OCI-M2 (cell line): Measurements from ENCODE around the gene GSTM5.
"Not testable (repeated sequence)": the region's sequence is repeated elsewhere in the genome, so short reads cannot be mapped to it uniquely, and the experiment has no call there.

Source experiments
- DNase-seq: peaks from one replicate; lab custom pipeline; 2025; ENCODE audit not compliant: unreplicated experiment; lab: John Stamatoyannopoulos, UW

GSTM5 gene

DNA sequence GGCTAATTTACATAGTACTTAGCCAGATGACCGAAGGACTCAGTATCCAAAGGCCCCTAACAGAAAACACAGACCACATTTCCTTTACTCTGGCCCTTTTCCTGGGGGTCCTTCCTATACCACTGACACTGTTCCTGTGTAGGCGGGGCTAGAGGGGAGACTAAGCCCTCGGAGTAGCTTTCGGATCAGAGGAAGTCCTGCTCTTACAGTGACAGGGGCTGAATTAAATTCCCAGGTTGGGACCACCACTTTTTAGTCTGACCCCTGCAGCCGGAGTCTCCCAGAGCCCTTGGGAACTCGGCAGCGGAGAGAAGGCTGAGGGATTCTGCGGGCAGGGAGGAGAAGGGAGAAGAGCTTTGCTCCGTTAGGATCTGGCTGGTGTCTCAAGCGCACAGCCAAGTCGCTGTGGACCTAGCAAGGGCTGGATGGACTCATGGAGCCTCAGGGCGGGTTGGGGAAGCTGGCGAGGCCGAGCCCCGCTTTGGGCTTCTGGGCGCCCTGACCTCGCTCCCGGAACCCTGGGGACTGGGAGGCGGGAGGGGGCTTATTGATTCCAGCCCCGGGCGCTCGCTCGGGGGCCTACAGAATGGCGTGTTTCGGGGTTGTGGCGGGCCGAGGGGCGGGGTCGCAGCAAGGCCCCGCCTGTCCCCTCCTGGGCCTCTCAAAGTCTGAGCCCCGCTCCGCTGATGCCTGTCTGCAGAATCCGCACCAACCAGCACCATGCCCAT, at the start of gene GSTM5:
Gene GSTM5 (plus strand): TSS at position 659 of the 728 bp plus-strand sequence. CDS start 62 bp downstream, at position 721.
- DNase-seq, result not testable (repeated sequence)

DNA sequence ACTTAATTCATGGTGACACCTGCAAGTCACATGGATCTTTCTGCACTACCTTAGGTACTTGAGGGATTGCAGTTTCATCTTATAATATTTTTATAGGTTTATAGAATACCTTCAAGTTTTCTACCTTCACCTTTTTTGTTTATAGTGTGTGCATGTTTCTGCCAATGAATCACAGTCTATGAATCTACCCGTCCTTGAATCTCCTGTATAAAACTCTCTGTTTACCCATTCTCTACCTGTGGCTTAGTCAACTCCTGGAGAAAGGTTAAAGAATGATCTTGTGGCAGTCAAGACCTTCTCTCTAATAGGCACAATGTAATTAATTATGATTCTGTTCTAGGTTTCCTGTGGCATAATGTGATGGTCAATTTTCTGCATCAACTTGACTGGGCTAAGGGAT, 47.4 kb upstream of the GSTM5 start:
- no peak for DNase-seq

DNA sequence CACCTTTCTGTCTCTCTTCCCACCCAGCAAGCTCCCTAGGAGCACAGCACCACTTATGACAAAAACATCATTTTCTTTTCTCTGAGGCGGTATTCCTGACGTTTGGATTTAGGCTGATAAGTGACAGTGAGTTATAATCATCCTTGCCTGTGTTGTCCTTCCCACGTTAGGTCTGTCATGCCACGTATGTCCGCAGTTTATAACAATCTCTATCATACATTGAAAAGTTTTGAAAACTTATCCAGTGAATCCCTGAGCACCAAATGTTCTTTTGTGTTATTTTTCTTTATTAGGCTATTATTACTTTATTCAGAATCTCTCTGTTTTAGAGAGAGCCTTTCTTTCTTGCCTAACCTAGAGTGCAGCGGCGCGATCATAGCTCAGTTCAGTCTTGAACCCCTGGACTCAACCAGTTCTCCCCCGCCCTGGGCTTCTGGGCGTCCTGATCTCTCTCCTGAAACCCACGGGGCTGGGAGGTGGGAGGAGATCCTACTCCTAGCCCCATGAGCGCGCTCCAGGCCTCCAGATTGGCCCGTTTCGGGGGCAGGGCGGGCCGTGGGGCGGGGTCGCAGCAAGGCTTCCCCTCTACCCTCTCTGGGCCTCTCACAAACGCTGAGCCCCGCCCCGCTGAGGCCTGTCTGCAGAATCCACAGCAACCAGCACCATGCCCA, 44.5 kb upstream of the GSTM5 start, which contains the start of gene GSTM2:
Gene GSTM2 (plus strand): TSS at position 606 of the 671 bp plus-strand sequence. CDS start 59 bp downstream, at position 665.
- peak; percentile 21 for DNase-seq

DNA sequence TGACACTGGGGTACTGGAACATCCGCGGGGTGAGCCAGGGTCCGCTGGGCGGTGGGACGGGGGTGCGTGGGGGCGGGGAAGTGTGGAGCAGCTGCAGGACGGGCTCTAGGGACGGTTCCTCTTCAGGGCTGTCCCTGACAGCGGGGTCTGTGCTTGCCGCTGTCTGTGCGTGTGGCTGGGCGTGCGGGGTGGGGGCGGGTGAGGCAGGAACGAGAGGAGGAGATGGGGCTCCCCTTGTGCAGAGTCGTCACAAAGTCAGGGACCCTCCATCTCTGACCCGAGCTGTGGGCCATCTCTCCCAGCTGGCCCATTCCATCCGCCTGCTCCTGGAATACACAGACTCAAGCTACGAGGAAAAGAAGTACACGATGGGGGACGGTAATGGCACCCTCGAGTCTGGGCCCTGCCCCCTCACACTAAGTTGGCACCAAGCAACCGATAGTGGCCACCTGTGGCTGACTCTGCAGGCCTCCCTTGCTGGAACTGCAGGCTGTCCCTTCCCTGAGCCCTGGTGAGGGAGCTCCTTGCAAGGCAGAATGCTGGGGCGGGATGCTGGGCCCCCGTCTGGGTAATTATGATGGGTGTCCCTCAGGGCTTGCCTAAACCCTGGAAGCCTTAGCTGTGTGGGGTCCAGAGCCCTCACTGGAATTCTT, 43.8 kb upstream of the GSTM5 start:
- DNase-seq, result no peak

DNA sequence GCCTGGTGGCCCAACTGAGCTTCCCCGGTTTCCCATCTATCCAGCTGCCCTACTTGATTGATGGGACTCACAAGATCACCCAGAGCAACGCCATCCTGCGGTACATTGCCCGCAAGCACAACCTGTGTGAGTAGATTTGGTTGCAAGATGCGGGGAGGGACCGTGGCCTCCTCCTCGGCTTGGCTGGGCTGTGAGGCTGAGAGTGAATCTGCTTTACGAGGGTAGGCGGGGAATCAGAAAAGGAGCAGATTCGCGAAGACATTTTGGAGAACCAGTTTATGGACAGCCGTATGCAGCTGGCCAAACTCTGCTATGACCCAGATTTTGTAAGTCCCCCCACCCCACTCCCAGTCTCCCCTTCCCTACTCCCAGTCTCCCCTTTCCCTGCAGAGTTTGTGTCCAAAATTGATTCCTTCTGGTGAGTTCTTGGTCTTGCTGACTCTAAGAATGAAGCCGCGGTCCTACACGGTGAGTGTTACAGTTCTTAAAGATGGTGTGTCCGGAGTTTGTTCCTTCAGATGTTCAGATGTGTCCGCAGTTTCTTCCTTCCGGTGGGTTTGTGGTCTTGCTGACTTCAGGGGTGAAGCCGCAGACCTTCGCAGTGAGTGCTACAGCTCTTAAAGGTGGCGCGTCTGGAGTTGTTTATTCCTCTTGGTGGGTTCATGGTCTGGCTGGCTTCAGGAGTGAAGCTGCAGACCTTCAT, 42.7 kb upstream of the GSTM5 start:
- DNase-seq, result no peak

DNA sequence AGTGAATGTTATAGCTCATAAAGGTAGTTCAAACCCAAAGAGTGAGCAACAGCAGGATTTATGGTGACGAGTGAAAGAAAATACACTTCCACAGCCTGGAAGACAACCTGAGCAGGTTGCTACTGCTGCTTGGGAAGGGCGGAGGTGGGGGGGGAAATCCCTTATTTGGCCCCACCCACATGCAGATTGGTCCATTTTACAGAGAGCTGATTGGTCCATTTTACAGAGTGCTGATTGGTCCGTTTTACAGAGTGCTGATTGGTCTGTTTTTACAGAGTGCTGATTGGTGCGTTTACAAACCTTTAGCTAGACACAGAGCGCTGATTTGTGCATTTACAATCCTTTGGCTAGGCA, 42.1 kb upstream of the GSTM5 start:
- DNase-seq, result not testable (repeated sequence)

DNA sequence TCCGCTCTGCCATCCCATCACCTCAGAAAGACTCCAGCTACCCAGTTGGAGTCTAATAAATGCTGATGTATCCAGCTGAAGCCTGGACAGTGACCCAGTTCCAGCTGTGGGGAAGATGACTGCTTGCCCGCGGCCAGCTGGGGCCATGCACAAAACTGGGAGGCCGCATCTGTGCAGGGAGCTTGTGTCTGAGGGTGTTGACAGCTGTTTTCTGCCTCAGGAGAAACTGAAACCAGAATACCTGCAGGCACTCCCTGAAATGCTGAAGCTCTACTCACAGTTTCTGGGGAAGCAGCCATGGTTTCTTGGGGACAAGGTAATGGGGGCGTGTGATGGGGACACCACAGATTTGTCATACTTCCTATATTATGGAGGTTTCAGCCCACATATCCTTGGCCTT, 41.0 kb upstream of the GSTM5 start:
- no peak for DNase-seq

DNA sequence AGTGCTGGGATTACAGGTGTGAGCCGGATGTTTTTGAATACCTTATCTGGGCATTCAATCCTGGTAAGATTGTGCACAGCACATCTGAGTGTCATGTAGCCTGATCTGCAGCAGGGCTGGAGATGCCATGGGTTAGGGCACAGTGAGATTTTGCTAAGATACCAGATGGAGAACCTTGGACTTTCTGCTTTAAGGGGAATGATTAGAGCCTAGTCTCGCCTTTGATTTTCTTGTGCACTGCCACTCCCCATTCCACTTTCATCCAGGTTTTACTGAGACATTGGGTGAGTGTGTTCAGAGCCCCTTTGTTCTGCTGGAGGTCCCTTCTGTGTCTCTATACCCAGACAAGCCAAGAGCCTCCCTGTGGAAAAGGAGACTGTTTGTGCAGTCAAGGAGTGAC, 38.2 kb upstream of the GSTM5 start:
- DNase-seq, result not testable (repeated sequence)

DNA sequence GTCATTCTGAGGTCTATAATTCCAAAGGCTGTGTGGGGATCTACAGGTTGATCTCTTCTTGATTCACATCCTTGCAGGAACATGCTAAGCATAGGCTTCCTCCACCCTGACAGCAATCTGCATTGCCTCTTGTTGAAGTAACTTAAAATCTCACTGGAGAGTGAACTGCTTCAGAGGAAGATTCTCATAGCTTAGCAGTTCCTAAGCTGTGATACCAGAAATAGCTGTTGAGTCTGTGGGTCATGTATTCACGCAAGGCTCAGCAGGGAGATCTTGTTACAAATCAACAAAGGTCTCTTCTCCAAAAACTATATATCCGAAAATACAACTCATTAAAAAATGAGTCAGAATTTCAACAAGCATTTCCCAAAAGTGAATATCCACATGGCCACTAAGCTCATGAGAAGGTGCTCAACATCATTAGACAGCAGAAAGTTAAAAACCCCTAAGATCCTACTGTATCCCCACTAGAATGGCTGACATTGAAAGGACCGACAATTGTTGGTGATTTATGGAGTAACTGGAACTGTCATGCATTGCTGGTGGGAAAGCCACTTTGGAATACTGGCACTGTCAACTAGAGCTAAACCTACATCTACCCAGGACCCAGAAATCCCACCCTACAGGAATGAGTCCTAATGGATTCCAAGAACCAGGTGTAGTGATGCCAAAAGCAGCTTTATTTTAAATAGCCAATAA, 35.2 kb upstream of the GSTM5 start:
- DNase-seq, result not testable (repeated sequence)

DNA sequence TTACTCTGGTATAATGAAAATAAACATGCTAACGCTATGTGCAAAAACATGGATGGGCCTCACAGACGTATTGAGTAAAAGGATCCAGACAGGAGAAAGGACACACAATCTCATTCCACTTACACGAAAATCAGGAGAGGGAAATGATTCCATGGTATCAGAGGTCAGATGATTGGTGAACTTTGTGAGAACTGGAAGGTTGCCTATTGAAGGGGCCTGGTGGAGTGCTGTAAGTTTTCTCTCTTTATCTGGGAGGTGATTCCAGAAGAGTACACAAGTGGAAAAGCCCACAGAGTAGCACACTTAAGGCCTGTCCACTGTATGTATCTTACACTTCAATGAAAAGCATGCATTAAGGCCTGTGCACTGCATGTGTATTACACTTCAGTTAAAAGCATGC, 34.6 kb upstream of the GSTM5 start:
- no peak for DNase-seq

DNA sequence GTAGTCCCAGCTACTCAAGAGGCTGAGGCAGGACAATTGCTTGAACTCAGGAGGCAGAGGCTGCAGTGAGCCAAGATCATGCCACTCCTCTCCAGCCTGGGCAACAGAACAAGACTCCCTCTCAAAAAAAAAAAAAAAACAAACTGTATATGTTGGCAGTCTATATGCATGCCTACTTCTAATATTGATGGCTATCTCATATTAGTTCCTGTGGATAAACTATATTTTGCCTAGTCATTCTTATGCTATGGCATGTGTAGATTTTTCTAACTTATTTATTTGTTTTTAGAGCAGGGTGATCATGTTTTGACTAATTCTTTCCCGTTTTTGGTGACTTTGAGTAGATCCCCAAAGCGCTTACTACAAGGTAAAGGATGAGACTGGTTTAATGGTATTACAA, 33.4 kb upstream of the GSTM5 start:
- not testable (repeated sequence) for DNase-seq

DNA sequence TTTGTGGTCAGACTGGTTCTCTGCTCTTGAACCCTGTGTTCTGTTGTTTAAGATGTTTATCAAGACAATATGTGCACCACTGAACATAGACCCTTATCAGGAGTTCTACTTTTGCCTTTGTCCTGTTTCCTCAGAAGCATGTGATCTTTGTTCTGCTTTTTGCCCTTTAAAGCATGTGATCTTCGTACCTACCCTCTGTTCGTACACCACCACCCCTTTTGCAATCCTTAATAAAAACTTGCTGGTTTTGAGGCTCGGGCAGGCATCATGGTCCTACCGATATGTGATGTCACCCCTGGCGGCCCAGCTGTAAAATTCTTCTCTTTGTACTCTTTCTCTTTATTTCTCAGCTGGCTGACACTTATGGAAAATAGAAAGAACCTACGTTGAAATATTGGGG, 27.3 kb upstream of the GSTM5 start:
- not testable (repeated sequence) for DNase-seq

DNA sequence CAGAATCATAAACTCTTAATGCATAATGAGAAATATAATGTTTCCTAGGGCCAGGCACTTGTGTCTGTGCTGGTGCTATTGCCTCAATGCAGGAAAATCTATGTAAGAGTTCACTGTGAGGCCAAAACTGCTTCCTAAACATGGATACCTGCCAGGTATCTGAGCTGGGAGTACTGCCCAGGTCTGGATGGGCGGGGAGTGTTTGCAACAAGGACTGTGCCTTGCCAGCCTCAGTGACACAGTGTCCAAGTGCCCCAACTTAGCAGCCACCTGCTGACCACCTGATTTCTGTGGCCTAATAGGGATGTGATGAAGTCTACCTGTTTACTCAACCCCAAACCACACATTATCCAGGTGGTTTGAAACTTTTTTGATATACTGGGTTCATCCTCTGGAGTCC, 26.7 kb upstream of the GSTM5 start:
- not testable (repeated sequence) for DNase-seq

DNA sequence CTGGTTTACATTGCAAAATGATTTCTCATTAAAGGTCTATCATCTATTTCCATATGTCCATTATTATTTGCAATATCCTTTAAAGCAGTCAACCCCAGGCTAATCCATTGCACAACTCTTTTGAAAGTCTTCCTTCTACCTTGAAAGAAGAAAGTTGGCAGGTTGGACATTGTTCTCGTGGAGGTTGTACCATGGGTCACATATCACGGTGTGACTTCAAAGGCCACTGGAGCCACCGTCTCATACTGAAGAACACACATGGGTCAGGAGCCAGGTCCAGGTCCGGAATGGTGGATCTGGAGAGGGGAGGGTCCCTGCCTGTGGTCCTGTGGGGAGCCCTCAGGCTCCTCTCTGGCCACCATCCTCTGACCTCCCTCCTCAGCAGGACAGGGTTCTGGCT, 26.2 kb upstream of the GSTM5 start:
- DNase-seq, result not testable (repeated sequence)

DNA sequence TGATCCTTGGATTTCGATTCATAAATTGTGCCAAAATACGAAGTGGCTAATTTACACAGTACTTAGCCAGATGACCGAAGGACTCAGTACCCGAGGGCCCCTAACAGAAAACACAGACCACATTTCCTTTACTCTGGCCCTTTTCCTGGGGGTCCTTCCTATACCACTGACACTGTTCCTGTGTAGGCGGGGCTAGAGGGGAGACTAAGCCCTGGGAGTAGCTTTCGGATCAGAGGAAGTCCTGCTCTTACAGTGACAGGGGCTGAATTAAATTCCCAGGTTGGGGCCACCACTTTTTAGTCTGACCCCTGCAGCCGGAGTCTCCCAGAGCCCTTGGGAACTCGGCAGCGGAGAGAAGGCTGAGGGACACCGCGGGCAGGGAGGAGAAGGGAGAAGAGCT, 24.9 kb upstream of the GSTM5 start:
- DNase-seq, result not testable (repeated sequence)

DNA sequence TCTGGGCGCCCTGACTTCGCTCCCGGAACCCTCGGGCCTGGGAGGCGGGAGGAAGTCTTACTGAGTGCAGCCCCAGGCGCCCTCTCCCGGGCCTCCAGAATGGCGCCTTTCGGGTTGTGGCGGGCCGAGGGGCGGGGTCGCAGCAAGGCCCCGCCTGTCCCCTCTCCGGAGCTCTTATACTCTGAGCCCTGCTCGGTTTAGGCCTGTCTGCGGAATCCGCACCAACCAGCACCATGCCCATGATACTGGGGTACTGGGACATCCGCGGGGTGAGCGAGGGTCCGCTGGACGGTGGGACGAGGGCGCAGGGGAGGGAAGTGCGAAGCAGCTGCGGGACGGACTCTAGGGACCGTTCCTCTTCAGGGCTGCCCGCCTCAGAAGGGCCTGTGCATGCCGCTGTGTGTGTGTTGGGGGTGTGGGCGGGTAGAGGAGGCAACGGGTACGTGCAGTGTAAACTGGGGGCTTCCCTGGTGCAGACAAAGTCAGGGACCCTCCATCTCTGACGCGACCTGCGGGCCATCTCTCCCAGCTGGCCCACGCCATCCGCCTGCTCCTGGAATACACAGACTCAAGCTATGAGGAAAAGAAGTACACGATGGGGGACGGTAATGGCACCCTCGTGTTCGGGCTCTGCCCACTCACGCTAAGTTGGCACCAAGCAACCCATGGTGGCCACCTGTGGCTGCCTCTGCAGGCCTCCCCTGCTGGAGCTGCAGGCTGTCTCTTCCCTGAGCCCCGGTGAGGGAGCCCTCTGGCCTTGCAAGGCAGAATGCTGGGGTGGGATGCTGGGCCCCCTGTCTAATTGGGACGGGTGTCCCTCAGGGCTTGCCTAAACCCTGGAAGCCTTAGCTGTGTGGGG, 24.2 kb upstream of the GSTM5 start, which contains the start of gene GSTM1:
Gene GSTM1 (plus strand): TSS at position 177 of the 859 bp plus-strand sequence. CDS start 57 bp downstream, at position 234.
- peak; percentile 1 for DNase-seq

DNA sequence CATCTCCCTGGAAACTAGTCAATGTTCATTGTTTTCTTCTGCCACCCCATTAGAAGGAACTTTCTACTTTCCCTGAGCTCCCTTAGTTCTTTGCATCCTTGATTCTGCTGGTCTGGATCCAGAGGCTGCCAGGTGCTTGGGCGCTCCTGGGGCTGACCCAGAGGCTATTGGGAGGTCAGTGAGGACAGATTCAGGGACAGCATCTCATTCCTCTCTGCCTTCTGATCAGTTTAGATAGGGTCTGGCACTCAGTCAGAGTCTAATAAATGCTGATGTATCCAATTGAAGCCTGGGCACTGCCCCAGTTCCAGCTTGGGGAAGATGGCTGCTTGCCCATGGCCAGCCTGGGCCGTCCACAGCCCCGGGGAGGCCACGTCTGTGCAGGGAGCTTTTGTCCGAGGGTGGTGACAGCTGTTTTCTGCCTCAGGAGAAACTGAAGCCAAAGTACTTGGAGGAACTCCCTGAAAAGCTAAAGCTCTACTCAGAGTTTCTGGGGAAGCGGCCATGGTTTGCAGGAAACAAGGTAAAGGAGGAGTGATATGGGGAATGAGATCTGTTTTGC, 22.1 kb upstream of the GSTM5 start:
- DNase-seq, result no peak

DNA sequence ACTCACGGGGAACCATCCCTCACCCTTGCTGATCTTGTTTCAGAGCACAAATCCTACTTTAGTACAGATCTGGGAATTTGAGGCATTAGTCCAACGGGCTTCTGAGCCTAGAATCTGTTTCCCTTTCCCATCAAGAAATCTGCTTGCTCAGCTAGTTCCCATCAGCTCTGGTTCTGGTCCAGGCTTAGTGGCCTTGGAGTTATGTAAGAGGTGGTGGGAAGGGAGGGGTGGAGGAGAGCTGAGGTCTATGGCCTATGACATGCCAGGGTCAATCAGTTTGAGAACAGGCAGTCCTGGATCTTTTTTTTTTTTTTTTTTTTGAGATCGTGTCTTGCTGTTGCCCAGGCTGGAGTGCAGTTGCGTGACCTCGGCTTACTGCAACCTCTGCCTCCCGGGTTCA, 20.3 kb upstream of the GSTM5 start:
- no peak for DNase-seq

DNA sequence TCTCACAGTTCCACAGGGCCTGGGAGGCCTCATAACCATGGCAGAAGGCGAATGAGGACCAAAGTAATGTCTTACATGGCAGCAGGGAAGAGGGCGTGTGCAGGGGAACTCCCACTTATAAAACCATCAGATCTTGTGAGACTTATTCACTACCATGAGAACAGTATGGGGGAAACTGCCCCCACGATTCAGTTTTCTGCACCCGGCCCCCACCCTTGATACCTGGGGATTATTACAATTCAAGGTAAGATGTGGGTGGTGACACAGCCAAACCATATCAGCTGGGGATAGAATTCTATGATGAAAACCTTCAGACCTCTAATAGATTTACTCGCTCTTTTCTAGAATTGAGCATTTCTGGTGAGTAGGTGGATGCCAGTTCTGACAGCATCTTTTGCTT, 17.7 kb upstream of the GSTM5 start:
- not testable (repeated sequence) for DNase-seq
